Activated CD8-positive, alpha-beta memory T cell treated with anti-CD3 and anti-CD28 coated beads for 4 hours (primary cell): ENCODE measurements around the gene LALBA.
"Not testable (repeated sequence)": the region's sequence is repeated elsewhere in the genome, so short reads cannot be mapped to it uniquely, and the experiment has no call there.

Experiments used
- DNase-seq, 2 donors: peaks; one replicate each; pipeline ENCODE4 v3.0.0-alpha.2; 2020; ENCODE audit warnings: low read depth in 2 of 2

LALBA gene

GRCh38 chr12:48532601-48533000 is 37.2 kb downstream of the LALBA start:
- no peak for DNase-seq

- DNase-seq = no peak
Measured at GRCh38 chr12:48527891-48528670, 41.8 kb downstream of the LALBA start.

GRCh38 chr12:48525332-48525731 is 44.5 kb downstream of the LALBA start, which contains the start of gene OR8S1:
OR8S1 (plus strand) TSS chr12:48525632; CDS start chr12:48525632, 0 bp downstream.
- no peak for DNase-seq

GRCh38 chr12:48520381-48520780 is 49.5 kb downstream of the LALBA start:
- DNase-seq = not testable (repeated sequence)
